NCI-H1417 treated with DMSO at 0.1 percent for 48 hours (cell line): ENCODE data around the gene DDX54.
A peak's percentile ranks its signal among the peaks of the same experiment; 100 is the strongest.
"Not testable (repeated sequence)": the region's sequence is repeated elsewhere in the genome, so short reads cannot be mapped to it uniquely, and the experiment has no call there.

ENCODE experiments used
- DNase-seq: peaks from one replicate; lab custom pipeline; 2025; lab: John Stamatoyannopoulos, UW

Gene DDX54

DNA sequence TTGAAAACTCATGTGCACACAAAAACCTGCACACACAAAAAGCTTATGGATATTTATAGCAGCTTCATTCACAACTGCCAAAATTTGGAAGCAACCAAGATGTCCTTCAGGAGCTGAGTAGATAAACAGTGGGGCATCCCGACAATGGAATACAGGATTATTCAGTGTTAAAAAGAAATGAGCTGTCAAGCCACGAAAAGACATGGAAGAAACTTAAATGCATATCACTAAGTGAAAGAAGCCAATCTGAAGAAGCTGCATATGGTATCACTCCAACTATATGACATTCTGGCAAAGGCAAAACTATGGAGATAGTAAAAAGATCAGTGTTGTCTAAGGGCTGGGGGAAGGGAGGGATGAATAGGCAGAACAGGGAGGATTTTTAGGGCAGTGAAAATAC lies 30.7 kb upstream of the DDX54 start:
- DNase-seq: no peak

DNA sequence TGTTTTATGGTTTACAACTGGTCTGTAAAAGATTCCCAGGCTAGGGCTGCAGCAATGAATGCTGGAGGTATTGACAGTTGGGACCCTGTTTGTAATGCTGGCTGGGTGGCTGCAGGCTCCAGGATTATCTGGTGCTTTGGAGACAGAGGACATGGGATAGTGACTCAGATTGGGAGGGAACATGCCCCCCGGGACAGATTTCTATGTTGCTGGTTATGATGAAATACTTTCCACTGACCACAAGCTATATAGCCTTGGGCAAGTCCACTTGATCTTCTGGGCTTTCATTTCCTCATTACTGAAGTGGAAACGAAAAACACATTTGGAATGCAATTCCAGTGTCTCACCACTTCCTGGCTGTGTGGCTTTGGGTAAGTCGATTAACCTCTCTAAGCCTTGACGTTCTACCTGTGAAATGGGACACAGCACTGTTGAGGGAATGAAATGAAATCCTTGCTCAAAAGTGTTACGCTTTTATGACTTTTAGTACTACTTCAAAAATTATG lies 29.7 kb upstream of the DDX54 start:
- no peak for DNase-seq

DNA sequence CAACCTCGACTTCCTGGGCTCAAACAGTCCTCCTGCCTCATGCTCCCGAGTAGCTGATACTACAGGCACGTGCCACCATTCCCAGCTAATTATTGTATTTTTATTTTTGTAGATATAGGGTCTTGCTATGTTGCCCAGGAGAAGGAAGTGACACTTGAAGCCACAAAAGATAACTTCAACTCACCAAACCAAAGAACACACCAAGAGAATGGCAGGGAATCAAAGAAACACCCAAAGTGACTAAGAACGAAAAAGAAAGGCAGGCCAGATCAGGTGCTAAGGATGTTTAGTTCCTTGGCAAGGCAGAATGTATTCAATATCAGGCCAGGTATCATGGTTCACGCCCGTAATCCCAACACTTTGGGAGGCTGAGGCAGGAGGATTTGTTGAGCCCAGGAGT lies 25.9 kb upstream of the DDX54 start:
- no peak for DNase-seq

DNA sequence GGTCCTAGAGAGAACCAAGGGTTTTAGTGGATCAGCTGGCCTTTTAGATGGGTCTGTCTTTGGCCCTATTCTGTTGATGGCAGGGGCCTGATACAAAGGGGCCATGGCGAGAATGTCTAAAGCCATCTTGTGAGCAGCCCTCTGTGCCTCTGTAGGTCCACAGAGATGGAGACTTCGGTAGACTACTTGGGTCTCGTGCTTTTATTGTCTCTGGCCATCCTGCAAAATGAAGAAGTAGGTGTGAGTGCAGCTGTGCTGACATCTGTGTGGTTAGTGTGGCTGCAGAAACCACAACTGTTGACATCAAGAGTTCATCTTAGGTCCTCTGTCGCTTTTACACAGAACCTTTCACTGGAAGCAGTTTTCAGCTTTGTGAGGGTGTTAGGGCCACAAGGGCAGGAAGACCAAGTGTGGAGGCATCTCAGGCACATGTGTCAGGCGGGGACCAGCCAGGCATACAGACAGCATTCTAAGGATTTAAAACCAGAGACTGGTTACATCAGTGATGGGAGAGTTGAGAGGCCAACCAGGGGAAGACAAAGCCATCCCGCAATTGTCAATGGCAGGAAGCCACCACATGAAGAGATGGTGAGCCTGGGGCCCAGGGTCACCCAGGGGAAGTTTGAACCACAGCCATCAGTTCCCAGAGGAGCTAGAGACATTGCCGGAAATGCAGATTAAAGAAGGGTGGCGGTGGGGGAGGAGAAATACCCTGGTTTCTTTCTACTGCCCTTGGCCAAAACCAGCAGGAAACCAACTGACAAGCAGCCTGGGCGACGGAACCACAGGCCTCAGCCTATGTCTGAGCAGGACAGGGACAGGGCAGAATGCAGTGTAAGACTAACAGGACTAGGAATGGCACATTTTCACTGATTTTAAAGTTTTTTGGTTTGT lies 23.0 kb upstream of the DDX54 start:
- DNase-seq: no peak

DNA sequence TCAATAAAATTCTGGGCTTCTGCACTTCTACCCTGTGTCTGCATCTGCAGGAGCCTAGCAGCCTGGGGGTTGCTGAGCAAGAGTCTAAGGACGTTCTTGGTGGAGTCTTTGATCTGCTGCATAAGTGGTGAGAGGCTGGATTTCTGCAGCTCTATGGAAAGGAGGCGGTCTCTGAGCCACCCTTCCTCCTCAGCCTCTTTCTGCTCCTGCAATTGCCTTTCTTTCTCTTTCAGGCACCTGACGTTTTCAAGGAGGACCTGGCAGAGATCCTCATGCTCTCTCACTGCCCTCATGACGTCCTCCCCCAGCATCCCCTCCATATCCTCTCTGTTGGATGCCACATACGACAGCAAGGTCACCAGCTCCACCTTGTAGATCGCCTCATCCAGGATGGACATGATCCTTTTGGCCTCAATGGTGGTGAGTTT lies 22.3 kb upstream of the DDX54 start:
- no peak for DNase-seq

DNA sequence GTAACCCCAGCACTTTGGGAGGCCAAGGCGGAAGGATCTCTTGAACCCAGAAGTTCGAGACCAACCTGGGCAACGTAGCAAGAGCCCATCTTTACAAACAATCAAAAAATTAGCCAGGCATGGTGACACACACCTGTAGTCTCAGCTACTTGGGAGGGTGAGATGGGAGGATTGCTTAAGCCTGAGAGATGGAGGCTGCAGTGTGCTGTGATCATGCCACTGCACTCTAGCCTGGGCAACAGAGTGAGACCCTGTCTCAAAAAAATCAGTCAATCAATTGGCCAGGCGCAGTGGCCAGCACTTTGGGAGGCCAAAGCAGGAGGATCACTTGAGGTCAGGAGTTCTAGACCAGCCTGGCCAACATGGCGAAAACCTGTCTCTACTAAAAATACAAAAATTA lies 21.5 kb upstream of the DDX54 start:
- not testable (repeated sequence) for DNase-seq

DNA sequence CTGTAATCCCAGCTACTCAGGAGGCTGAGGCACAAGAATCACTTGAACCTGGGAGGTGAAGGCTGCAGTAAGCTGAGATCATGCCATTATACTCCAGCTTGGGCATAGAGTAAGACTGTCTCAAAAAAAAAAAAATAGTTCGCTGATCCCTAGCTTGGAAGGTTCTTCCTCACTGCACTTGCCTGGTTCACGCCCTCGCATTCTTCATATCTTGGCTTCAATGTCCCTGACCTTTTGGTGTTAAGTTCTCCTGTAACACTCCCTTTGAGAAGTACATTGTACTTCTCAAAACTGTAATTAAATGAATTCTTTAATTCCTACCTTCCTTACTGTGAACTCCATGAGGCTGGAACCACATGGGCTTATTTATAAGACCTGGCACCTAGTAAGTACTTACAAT lies 19.5 kb upstream of the DDX54 start:
- DNase-seq: no peak

DNA sequence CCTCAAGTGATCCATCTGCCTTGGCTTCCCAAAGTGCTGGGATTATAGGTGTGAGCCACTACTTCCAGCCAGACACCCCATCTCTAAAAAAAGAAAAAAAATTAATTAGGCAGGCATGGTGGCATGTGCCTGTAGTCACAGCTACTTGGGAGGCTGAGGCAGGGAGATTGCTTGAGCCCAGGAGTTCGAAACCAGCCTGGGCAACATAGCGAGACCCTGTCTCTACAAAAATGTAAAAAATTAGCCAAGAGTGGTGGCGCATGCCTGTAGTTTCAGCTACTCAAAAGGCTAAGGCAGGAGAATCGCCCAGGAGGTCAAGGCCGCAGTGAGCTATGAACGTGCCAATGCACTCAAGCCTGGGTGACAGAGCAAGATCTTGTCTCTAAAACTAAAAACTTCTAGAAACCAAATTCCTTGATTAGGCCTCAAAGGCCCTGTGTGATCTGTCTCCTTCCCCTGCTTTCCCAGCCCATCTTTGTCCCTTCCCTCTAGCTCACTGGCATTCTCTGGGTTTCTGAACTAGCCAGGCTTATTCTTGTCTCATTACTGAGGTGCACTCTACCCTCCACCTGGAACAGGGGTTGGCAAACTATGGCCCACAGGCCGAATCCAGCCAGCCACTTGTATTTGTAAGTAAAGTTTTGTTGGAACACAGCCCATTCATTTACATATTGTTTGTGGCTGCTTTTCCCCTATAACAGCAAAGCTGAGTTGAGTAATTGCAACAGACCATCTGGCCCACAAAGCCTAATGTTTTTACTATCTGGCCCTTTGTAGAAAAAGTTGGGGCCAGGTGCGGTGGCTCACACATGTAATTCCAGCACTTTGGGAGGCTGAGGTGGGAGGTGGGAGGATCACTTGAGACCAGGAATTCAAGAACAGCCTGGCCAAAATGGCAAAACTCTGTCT lies 18.8 kb upstream of the DDX54 start:
- no peak for DNase-seq

DNA sequence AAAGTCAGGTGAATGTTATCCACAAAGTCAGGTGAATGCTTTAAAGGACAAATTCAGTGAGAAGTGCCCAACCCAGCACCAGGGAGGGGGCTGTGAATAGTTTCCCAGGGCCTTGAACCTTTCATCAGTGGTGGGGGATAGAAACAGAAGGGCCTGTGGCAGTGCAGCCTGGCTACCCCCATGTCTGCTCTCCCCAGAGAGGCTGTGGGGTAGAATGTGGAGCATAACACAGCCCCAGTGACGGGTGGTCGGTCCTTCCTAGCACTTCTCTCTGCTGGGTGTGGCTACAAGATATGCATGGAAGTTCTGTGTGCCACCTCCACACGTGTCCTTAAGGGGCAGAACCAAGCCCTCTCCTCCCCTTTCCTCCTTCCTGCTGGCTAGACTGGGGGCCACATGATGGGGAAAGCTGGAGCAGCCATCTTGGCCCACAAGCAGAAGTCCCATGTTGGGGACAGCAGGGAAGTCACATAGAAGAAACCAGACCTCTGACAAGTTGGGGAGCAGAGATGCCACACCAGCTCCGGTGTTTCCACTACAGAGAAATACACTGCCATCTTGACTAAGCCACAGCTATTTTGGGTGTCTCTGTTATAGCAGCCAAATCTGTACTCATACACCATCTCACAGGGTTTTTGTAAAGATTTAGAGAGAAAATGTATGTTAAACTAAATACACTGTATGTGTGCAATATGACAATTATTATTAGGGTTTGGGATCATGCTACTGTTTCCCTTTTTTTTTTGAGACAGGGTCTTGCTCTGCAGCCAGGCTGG lies 17.2 kb upstream of the DDX54 start:
- DNase-seq: no peak

DNA sequence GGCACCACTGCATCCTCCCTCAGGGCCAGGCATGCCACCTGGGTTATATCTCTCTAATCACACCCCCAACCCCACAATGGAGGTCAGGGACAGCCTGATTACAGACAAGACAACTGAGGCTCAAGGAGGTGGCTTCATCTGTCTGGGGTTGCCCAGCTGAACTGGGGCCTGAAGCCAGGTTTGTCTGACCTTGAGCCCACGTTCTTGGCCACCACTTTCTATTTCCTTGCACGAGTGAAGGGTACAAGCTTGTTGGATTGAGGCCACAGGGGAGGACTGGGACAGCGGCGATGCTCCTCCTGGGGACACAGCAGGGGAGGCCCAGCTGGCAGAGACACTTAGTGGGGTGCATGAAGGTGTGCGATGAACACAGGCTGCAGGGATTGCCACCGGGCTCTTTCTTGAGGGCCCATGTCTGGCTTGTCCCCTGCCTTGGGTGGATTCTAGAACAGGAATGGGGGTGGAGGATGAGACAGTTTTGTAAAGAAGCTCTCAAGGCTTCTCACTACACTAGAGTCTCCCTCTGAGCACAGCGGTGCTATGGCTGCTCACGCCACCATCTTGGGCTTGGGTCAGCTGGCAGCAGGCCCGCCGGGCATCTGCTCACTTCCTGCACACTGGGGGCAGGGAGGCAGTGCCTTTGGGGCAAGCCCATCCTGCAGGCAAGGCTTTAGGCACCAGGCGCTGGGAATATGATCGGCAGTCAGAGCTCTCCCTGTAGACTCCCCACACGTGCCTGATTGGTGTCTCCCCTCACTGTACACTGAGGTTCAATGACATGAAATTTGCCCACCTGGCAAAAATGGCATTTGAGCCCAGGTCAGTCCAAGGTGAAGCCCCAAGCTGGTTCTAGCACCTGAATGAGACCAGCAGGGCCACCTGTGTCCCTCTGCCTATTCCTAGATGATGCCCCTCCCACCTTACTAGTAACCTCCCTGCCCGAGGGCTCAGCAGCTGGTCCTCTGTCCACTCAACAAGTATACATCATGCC lies 16.2 kb upstream of the DDX54 start:
- DNase-seq: no peak

DNA sequence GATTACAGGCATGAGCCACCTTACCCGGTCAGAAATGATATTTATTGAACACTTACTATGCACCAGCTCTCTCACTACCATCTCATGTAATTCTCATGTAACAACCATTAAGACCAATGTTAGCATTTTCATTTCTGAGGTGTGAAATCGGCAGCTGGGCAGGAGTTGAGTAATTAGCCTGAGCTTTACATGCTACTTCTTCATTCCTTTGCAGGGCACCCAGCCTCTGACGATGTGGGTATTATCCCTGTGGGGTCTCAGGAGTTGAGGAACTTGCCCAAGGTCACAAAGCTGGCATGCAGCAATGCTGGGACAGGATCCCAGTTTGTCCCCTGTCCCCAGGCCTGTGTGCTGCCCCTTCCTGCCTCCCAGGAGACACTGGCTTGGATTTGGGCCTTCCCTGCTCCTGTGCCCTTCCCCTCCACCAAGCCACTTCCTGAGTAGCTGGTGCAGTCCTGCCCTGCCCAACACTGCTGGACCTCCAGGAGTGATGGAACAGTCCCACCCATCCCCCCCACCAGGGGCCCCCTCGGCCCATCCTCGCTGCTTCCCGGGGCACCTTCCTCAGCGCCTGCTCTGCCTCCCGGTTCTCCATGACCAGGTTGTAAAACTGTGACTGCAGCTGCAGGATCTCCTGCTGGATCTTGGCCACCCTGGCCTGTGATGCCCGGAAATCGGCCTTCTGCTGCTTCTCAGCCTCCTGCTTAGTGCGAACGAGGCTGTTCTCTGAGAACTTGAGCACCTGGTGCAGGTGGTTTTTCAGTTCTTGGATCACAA lies 14.9 kb upstream of the DDX54 start:
- DNase-seq: no peak

DNA sequence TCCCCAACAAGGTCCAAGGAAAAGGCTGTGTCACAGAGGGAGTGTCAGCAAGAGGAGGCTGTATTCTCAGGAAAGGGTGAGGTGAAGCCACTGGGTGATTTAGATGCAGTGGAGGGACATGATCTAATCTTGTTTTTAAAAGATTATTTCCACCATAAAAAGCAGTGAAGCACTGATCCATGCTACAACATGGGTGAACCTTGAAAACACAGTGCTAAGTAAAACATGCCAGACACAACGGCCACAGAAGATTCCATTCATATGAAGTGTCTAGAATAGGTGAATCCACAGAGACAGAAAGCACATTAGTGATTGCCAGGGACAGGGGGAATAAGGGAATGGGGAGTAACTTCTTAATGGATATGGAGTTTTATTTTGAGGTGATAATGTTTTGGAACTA lies 13.0 kb upstream of the DDX54 start:
- no peak for DNase-seq

DNA sequence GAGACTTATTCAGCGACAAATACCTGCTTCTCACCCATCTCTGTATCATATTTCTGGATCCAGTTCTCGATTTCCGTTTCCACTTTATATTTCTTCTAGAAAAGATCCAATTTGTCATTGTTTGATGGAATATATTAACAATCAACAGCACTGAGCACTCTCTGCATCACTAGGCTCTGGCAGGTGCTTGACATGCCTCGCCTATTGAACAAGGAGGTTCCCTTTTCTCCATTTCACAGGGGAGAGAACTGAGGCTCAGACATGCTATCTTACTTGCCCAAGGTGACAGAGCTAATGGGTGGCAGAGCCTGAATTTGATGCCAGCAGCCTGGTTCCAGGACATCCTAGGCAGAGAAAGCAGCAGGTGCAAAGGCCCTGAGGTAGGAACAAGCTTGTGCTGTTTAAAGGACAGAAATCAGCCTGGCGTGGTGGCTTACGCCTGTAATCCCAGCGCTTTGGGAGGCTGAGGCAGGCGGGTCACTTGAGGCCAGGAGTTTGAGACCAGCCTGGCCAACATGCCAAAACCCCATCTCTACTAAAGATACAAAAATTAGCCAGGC lies 12.3 kb upstream of the DDX54 start:
- no peak for DNase-seq

DNA sequence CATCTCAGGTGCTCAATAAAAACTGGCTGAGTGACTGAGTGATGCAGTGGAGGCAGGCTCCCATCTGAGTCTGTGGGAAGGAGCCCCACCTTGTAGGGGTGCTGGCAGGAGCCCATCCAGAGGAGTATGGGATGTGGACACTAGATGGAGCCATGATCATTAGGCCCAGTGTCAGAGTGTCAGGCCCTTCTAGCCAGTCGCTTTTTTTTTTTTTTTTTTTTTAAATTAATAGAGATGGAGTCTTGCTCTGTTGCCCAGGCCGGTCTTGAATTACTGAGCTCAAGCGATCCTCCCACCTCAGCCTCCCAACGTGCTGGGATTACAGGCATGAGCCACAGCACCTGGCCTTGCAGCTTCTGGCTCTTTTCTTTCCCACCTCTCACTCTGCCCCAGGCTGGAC lies 11.7 kb upstream of the DDX54 start:
- peak; percentile 17 for DNase-seq

DNA sequence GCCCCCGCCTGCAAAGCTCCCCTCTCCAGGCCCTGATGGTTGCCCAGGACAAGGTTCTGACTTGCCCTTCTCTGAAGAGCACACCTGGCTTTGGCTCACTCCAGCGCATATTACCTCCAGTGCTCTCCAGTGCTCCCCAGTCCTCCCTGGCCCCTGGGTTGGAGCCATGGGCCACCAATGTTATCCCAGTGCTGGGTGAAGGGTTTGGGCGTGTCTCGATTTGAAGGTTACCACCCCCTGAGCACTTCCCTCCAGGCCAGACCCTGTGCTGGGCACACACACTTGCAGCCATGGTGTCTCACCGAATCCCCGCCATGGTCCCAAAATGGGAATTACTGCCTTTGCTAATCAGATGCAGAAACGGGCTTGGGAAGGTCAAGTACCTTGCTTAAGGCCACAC lies 11.3 kb upstream of the DDX54 start:
- no peak for DNase-seq

DNA sequence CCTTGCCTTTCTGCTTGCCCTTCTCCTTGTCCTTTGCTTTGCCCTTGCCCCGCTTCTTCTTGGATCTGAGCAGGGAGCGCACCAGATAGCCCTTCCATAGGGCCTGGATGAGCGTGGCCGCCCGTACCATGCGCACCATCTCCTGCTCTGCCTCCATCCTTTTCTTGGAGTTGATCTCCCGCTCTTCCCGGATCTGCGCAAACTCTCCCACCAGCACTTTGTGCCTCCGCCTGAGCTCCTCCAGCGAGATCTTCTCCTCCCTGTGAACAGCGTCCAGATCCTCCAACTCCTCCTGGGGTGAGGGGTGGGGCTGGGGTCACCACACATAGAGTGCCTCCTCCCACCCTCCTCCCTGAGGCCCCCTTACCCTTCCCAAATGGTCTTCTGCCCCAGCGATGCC lies 10.3 kb upstream of the DDX54 start:
- no peak for DNase-seq

DNA sequence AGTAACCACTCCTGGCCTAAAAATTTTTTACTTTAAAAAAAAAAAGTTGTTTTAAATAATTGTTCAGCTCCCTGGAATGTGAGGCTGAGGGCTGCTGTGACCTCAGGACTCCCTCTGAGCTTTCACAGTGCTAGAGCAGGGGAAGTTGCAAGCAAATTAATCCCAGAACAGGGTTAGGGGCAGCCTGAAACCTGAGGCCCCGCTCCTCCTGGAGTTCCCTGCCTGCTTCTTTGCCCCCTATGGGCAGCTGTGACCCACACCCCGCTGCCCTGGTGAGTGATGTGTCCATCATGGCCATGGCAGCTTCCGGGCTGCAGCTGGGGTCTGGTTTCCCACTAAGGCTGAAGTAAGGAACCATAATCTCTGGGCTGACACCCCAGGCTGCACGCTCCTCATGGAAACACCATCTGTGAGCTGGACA lies 9.7 kb upstream of the DDX54 start:
- DNase-seq: no peak

DNA sequence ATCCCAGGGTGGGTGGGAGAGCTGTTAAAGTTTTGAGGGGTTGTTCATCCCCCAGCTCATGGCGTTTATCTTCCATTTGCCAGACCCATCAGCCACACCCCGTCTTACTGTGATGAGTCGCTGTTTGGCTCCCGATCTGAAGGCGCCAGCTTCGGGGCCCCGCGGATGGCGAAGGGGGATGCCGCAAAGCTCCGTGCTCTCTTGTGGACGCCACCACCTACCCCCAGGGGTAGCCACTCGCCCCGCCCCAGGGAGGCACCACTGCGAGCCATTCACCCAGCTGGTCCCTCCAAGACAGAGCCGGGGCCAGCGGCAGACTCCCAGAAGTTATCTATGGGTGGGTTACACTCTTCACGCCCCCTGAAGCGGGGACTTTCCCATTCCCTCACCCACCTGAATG lies 5.9 kb upstream of the DDX54 start:
- no peak for DNase-seq

DNA sequence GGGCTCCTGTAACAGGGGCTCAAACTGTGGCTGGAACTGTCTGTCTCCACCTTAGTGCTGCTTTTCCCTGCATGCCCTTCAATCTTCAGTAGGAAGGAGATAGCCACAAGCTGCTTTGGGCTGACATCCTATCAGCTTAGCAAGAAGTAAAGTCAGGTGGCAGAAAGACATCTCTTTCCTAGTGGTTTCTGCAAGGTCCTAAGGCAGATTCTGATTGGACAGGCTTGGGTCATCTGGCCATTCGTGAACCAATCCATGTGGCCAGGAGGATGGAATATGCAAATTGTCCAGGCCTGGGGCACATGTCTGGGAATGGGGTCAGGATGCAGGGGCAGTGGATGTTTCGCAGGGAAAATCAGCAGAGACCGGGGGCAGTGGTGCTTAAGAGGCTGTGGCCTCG lies 5.5 kb upstream of the DDX54 start:
- no peak for DNase-seq

DNA sequence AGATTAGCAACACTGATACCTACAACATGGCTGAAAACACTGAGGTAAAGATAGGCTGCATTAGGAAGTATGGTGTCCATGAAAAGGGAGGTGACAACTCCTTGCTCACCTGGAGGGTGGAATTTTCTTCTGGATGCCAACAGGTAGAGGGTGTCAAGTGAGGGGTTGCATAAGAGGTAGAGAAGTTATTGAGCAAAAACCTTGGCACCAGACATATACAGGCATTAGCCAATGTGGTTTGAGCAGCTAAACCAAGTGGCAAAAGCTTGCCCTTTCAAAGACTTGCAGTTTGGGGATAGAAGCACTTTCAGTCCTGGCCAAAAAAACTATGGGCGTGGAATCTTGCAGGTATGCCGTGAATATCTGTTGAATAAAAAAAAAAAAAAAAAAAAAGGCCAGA lies 4.1 kb upstream of the DDX54 start:
- DNase-seq: no peak
